ENCODE measurements around the gene KCMF1.

The KCMF1 gene

DNA sequence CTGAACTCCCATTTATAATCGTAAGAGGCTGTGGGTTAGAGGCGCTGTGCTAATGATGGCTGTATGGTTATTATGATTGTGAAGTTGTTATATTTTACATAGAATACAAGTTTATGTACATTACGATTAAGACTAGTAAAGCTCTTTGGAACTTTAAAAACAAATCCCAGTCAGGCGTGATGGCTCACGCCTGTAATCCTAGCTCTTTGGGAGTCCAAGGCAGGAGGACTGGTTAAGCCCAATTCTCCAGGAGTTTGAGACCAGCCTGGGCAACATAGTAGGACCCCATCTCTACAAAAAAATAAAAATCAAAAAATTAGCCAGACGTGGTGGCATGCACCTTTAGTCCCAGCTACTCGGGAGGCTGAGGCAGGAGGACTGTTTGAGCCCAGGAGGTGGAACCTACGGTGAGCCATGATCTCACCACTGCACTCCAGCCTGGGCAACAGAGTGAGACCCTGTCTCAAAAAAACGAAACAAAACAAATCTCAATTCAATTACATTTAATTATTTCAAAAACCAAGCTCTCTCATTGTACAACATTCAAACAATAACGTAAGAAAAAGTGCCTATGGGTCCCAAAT, 23.9 kb upstream of the KCMF1 start:
- H2BK5ac ChIP-seq (ENCODE audit: low read depth, low read length, poor library complexity, severe bottlenecking): no peak overlapping the region
- H4K91ac ChIP-seq (ENCODE audit: low read length): no peak overlapping the region
- H2BK12ac ChIP-seq (ENCODE audit: low read length in 2 of 2): no peak overlapping the region
- H3K14ac ChIP-seq (ENCODE audit: low read length in 2 of 2): no peak overlapping the region
- H3K4ac ChIP-seq (ENCODE audit: low read depth in 1 of 2, low read length in 2 of 2): no peak overlapping the region
- H3K27me3 ChIP-seq (ENCODE audit: control insufficient read depth in 1 of 2, insufficient read depth in 1 of 2, low read length in 2 of 2): no peaks in the 10 kb centered on the region
- H3K9ac ChIP-seq (ENCODE audit: low read length): no peak overlapping the region
- over 99% methylated on average over 9 of the region's 10 CpGs for WGBS
- H2AFZ ChIP-seq (ENCODE audit: low read depth, low read length): no peak overlapping the region
- no peak overlapping the region for H3K27ac ChIP-seq (ENCODE audit: low read length, poor library complexity, severe bottlenecking)
- H3K36me3 ChIP-seq (ENCODE audit: control insufficient read depth in 1 of 2, insufficient read depth in 2 of 2, low read depth in 1 of 2, low read length in 2 of 2): no peaks in the 10 kb centered on the region
- no peaks in the 10 kb centered on the region for H3K79me1 ChIP-seq (replicated peaks; ENCODE audit: low read length, poor library complexity, severe bottlenecking)
- no peaks in the 10 kb centered on the region for H3K9me3 ChIP-seq (ENCODE audit: control insufficient read depth, low read length)
- no peak overlapping the region for H4K8ac ChIP-seq (ENCODE audit: low read length)
- no peak overlapping the region for H3K4me3 ChIP-seq (ENCODE audit: insufficient read depth in 1 of 2, low read depth in 1 of 2, low read length in 2 of 2)
- DNase-seq: no peak
- peaks cover 8% of the 10 kb centered on the region for H3K4me1 ChIP-seq (ENCODE audit: control insufficient read depth, insufficient read depth, low read depth, low read length)
- H3K23ac ChIP-seq (ENCODE audit: low read length in 2 of 2): no peak overlapping the region
- H2BK120ac ChIP-seq (ENCODE audit: low read depth, low read length): no peak overlapping the region
- no peak overlapping the region for H2BK15ac ChIP-seq (ENCODE audit: low read depth, poor library complexity, severe bottlenecking)
- H2AK5ac ChIP-seq (ENCODE audit: low read length, severe bottlenecking): no peak overlapping the region
- peak overlapping the region in 1 of 2 experiments; percentile 78 for H3K18ac ChIP-seq (ENCODE audit: low read depth in 1 of 2, low read length in 2 of 2)
- H3K4me2 ChIP-seq (ENCODE audit: low read length, poor library complexity, severe bottlenecking): no peak overlapping the region

GRCh38 chr2:84953535-84953934, 17.4 kb upstream of the KCMF1 start:
- 100% methylated on average over 2 of the region's 3 CpGs for WGBS
- Histone ChIP-seq H3K18ac (ENCODE audit: low read depth in 1 of 2, low read length in 2 of 2) (no peak overlapping the region), H2AFZ (ENCODE audit: low read depth, low read length) (no peak overlapping the region), H2BK5ac (ENCODE audit: low read depth, low read length, poor library complexity, severe bottlenecking) (no peak overlapping the region), H2BK12ac (ENCODE audit: low read length in 2 of 2) (no peak overlapping the region), H3K9me3 (ENCODE audit: control insufficient read depth, low read length) (no peaks in the 10 kb centered on the region), H3K14ac (ENCODE audit: low read length in 2 of 2) (no peak overlapping the region), H3K27ac (ENCODE audit: low read length, poor library complexity, severe bottlenecking) (no peak overlapping the region), H2BK120ac (ENCODE audit: low read depth, low read length) (no peak overlapping the region), H3K4me3 (ENCODE audit: insufficient read depth in 1 of 2, low read depth in 1 of 2, low read length in 2 of 2) (no peak overlapping the region), H3K4ac (ENCODE audit: low read depth in 1 of 2, low read length in 2 of 2) (no peak overlapping the region), H4K8ac (ENCODE audit: low read length) (no peak overlapping the region), H2BK15ac (ENCODE audit: low read depth, poor library complexity, severe bottlenecking) (no peak overlapping the region), H2AK5ac (ENCODE audit: low read length, severe bottlenecking) (no peak overlapping the region), H3K4me1 (ENCODE audit: control insufficient read depth, insufficient read depth, low read depth, low read length) (peaks cover 6% of the 10 kb centered on the region), H4K91ac (ENCODE audit: low read length) (no peak overlapping the region), H3K27me3 (ENCODE audit: control insufficient read depth in 1 of 2, insufficient read depth in 1 of 2, low read length in 2 of 2) (no peaks in the 10 kb centered on the region), H3K36me3 (ENCODE audit: control insufficient read depth in 1 of 2, insufficient read depth in 2 of 2, low read depth in 1 of 2, low read length in 2 of 2) (no peaks in the 10 kb centered on the region), H3K4me2 (ENCODE audit: low read length, poor library complexity, severe bottlenecking) (no peak overlapping the region), H3K79me1 (replicated peaks; ENCODE audit: low read length, poor library complexity, severe bottlenecking) (no peaks in the 10 kb centered on the region), H3K23ac (ENCODE audit: low read length in 2 of 2) (no peak overlapping the region), H3K9ac (ENCODE audit: low read length) (no peak overlapping the region)
- no peak for DNase-seq

GRCh38 chr2:84954329-84954728, 16.6 kb upstream of the KCMF1 start:
- no peak overlapping the region for H3K4me3 ChIP-seq (ENCODE audit: insufficient read depth in 1 of 2, low read depth in 1 of 2, low read length in 2 of 2)
- H3K27me3 ChIP-seq (ENCODE audit: control insufficient read depth in 1 of 2, insufficient read depth in 1 of 2, low read length in 2 of 2): no peaks in the 10 kb centered on the region
- H3K79me1 ChIP-seq (replicated peaks; ENCODE audit: low read length, poor library complexity, severe bottlenecking): no peaks in the 10 kb centered on the region
- no peak for DNase-seq
- no peaks in the 10 kb centered on the region for H3K9me3 ChIP-seq (ENCODE audit: control insufficient read depth, low read length)
- 95% methylated on average over 6 of the region's 6 CpGs for WGBS
- peaks cover 9% of the 10 kb centered on the region for H3K4me1 ChIP-seq (ENCODE audit: control insufficient read depth, insufficient read depth, low read depth, low read length)
- H4K91ac ChIP-seq (ENCODE audit: low read length): no peak overlapping the region
- no peak overlapping the region for H2AK5ac ChIP-seq (ENCODE audit: low read length, severe bottlenecking)
- no peak overlapping the region for H2BK120ac ChIP-seq (ENCODE audit: low read depth, low read length)
- H2AFZ ChIP-seq (ENCODE audit: low read depth, low read length): no peak overlapping the region
- no peak overlapping the region for H3K4ac ChIP-seq (ENCODE audit: low read depth in 1 of 2, low read length in 2 of 2)
- H3K18ac ChIP-seq (ENCODE audit: low read depth in 1 of 2, low read length in 2 of 2): no peak overlapping the region
- H3K4me2 ChIP-seq (ENCODE audit: low read length, poor library complexity, severe bottlenecking): no peak overlapping the region
- no peak overlapping the region for H4K8ac ChIP-seq (ENCODE audit: low read length)
- peak overlapping the region in 1 of 2 experiments; percentile 47 for H3K14ac ChIP-seq (ENCODE audit: low read length in 2 of 2)
- H3K36me3 ChIP-seq (ENCODE audit: control insufficient read depth in 1 of 2, insufficient read depth in 2 of 2, low read depth in 1 of 2, low read length in 2 of 2): no peaks in the 10 kb centered on the region
- no peak overlapping the region for H2BK5ac ChIP-seq (ENCODE audit: low read depth, low read length, poor library complexity, severe bottlenecking)
- no peak overlapping the region for H2BK15ac ChIP-seq (ENCODE audit: low read depth, poor library complexity, severe bottlenecking)
- no peak overlapping the region for H3K23ac ChIP-seq (ENCODE audit: low read length in 2 of 2)
- no peak overlapping the region for H2BK12ac ChIP-seq (ENCODE audit: low read length in 2 of 2)
- no peak overlapping the region for H3K9ac ChIP-seq (ENCODE audit: low read length)
- H3K27ac ChIP-seq (ENCODE audit: low read length, poor library complexity, severe bottlenecking): no peak overlapping the region

DNA sequence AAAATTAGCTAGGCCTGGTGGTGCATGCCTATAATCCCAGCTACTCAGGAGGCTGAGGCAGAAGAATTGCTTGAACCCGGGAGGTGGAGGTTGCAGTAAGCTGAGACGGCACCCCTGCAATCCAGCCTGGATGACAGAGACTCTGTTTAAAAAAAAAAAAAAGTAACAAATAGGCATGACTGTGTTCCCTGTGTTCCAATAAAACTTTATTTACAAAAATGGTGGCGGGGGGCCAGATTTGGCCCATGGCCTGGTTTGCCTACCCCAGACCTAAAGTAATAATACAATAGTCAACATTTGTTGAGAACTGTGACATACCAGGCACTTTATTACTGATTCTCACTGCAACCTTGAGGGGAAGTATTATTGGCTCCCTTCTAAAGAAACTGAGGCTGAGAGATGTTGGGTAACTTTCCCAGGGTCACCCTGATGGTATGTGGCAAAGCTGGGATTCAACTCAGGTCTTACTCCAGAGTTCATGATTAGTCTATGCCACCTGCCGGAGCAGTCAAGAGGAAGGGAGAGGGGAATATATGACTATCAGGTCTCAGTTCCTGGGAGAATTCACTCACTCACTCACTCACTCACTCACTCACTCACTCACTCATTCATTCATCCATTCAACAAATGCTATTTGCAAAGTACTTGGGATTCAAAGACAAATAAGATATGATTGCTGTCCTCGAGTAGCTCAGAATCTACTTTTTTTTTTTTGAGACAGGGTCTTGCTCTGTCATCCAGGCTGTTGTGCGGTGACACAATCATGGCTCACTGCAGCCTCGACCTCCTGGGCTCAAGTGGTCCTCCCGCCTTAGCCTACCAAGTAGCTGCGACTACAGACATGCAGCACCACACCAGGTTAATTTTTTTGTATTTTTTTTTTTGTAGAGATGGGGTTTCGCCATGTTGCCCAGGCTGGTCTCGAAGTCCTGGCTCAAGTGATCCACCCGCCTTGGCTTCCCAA, 14.3 kb upstream of the KCMF1 start:
- Histone ChIP-seq H2BK15ac (ENCODE audit: low read depth, poor library complexity, severe bottlenecking) (no peak overlapping the region), H4K91ac (ENCODE audit: low read length) (no peak overlapping the region), H2BK12ac (ENCODE audit: low read length in 2 of 2) (no peak overlapping the region), H3K36me3 (ENCODE audit: control insufficient read depth in 1 of 2, insufficient read depth in 2 of 2, low read depth in 1 of 2, low read length in 2 of 2) (peaks cover 0 to 3% of the 10 kb centered on the region in 2 experiments), H2AFZ (ENCODE audit: low read depth, low read length) (no peak overlapping the region), H3K14ac (ENCODE audit: low read length in 2 of 2) (no peak overlapping the region), H3K9ac (ENCODE audit: low read length) (no peak overlapping the region), H3K27me3 (ENCODE audit: control insufficient read depth in 1 of 2, insufficient read depth in 1 of 2, low read length in 2 of 2) (no peaks in the 10 kb centered on the region), H3K4me3 (ENCODE audit: insufficient read depth in 1 of 2, low read depth in 1 of 2, low read length in 2 of 2) (no peak overlapping the region), H4K8ac (ENCODE audit: low read length) (no peak overlapping the region), H2BK120ac (ENCODE audit: low read depth, low read length) (no peak overlapping the region), H2AK5ac (ENCODE audit: low read length, severe bottlenecking) (peak overlapping the region; percentile 57), H3K4ac (ENCODE audit: low read depth in 1 of 2, low read length in 2 of 2) (no peak overlapping the region), H3K4me1 (ENCODE audit: control insufficient read depth, insufficient read depth, low read depth, low read length) (peaks cover 16% of the 10 kb centered on the region), H2BK5ac (ENCODE audit: low read depth, low read length, poor library complexity, severe bottlenecking) (no peak overlapping the region), H3K79me1 (replicated peaks; ENCODE audit: low read length, poor library complexity, severe bottlenecking) (no peaks in the 10 kb centered on the region), H3K18ac (ENCODE audit: low read depth in 1 of 2, low read length in 2 of 2) (no peak overlapping the region), H3K4me2 (ENCODE audit: low read length, poor library complexity, severe bottlenecking) (no peak overlapping the region), H3K9me3 (ENCODE audit: control insufficient read depth, low read length) (no peaks in the 10 kb centered on the region), H3K27ac (ENCODE audit: low read length, poor library complexity, severe bottlenecking) (peak overlapping the region; percentile 99), H3K23ac (ENCODE audit: low read length in 2 of 2) (no peak overlapping the region)
- DNase-seq: no peak
- 88% methylated on average over 11 of the region's 12 CpGs for WGBS

Measured in mesenchymal stem cell (in vitro differentiated cells and primary cell).